ENCODE results near the gene ZIC5.
A peak's percentile ranks its signal among the peaks of the same experiment; 100 is the strongest.

Gene ZIC5

DNA sequence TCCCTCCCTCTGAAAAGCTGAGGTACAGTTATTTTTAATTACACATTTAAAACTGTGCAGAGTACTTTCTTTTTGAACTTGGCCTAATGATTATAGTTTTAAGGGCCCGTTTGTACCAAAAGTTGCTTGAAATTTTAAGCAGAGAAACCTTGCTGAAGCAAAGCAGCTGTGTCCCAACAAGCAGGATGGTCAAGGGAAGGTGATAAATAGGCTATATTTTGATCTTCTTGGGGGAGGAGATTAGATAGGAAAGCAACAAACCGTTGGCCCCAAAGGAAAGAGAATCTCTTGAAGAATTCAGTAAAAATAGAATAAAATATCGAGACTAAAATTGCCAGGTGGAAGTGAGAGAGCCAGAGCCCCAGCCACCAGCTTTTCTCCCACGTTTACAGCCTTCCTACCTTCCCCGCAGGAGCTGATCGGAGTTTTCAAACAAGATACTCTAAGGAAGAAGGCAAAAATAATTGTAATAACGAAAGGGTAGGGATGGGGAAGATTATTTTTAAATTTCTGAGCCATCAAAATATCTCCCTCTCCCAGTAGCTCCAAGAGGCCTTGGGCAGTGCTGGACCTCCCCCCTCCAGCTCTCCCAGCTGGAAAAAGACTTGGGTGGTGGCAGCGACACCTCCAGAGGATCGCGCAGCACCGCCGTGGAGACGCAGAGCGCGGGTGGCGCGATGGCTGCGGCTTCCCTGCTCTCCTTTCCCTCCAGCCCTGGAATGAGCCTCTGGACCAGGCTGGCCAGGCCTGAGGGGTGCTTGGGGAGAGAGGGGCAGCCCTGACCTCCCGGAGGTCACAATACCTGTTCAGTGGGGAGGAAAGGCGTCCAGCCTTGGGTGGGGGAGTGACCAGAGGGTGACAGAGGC is 15.8 kb upstream of the ZIC5 start:
- DNase-seq, result no peak

GRCh38 chr13:99986741-99987140 is 15.2 kb upstream of the ZIC5 start:
- no peak for DNase-seq

GRCh38 chr13:99985886-99986527 is 14.4 kb upstream of the ZIC5 start:
- DNase-seq, result no peak

DNA sequence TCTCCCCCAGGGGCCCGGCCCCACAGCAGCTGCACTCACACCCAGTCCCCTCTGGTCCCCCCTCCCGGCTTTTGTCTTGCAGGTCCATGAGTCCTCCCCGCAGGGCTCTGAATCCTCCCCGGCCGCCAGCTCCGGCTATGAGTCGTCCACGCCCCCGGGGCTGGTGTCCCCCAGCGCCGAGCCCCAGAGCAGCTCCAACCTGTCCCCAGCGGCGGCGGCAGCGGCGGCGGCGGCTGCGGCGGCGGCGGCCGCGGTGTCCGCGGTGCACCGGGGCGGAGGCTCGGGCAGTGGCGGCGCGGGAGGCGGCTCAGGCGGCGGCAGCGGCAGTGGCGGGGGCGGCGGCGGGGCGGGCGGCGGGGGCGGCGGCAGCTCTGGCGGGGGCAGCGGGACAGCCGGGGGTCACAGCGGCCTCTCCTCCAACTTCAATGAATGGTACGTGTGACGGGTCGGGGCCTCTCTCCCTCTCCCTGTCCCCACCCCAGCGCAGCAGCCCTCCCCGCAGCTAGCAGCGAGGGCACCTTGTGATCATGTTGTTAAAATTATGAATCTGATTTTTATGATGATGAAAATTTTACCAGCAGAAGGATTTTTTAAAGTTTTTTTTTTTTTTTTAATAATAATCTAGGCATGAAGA is 13.8 kb upstream of the ZIC5 start:
- no peak for DNase-seq

DNA sequence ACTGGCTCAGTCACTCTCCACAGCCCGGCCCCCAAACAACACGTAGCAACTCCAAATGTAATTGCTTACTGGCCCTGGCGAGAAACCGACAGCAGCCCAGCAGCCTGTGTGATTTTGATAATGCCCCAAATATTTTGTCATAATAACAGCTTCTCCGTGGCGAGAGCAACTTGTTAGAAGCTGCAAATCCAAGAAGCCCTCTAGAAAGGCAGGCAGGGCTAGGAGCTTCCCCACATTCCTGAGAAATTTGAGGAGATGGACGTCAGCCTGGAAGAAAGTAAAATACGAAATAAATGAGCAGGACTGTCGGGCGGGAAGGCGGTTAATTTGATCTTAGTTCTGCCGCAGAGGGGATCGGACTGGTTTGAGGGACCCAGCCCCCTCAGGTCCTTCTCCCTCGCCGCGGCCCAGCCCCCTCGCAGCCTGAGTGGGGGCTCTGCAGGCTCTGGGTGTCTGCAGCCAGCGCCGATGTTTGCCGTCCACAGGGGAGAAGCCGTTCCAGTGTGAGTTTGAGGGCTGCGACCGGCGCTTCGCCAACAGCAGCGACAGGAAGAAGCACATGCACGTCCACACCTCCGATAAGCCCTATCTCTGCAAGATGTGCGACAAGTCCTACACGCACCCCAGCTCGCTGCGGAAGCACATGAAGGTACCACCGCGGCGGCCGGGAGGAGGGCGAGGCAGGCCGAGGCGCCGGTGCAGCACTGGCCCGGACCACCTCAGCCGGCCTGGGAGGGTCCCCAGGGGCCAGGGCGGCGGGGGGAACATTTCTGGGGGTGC is 13.1 kb upstream of the ZIC5 start:
- DNase-seq, result peak; percentile 35

- peak; percentile 8 for DNase-seq
Measured at GRCh38 chr13:99983499-99984401, 12.2 kb upstream of the ZIC5 start.

GRCh38 chr13:99982731-99983498 is 11.3 kb upstream of the ZIC5 start:
- DNase-seq, result no peak

DNA sequence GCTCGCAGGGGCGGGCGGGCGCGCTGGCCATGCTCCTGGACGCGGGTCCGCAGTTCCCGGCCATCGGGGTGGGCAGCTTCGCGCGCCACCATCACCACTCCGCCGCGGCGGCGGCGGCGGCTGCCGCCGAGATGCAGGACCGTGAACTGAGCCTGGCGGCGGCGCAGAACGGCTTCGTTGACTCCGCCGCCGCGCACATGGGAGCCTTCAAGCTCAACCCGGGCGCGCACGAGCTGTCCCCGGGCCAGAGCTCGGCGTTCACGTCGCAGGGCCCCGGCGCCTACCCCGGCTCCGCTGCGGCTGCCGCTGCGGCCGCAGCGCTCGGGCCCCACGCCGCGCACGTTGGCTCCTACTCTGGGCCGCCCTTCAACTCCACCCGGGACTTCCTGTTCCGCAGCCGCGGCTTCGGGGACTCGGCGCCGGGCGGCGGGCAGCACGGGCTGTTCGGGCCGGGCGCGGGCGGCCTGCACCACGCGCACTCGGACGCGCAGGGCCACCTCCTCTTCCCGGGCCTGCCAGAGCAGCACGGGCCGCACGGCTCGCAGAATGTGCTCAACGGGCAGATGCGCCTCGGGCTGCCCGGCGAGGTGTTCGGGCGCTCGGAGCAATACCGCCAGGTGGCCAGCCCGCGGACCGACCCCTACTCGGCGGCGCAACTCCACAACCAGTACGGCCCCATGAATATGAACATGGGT is 10.6 kb upstream of the ZIC5 start:
- no peak for DNase-seq

GRCh38 chr13:99981735-99982035 is 10.1 kb upstream of the ZIC5 start, which contains the start of gene ZIC2:
Gene ZIC2, plus strand, starts transcription at chr13:99981784. Its CDS starts 281 bp downstream, at chr13:99982065.
- peak; percentile 65 for DNase-seq

GRCh38 chr13:99980824-99981734 is 9.5 kb upstream of the ZIC5 start:
- DNase-seq, result peak; percentile 65

- peak; percentile 68 for DNase-seq
Measured at GRCh38 chr13:99980201-99980823, 8.7 kb upstream of the ZIC5 start.

GRCh38 chr13:99979453-99980200 is 8.1 kb upstream of the ZIC5 start:
- no peak for DNase-seq

DNA sequence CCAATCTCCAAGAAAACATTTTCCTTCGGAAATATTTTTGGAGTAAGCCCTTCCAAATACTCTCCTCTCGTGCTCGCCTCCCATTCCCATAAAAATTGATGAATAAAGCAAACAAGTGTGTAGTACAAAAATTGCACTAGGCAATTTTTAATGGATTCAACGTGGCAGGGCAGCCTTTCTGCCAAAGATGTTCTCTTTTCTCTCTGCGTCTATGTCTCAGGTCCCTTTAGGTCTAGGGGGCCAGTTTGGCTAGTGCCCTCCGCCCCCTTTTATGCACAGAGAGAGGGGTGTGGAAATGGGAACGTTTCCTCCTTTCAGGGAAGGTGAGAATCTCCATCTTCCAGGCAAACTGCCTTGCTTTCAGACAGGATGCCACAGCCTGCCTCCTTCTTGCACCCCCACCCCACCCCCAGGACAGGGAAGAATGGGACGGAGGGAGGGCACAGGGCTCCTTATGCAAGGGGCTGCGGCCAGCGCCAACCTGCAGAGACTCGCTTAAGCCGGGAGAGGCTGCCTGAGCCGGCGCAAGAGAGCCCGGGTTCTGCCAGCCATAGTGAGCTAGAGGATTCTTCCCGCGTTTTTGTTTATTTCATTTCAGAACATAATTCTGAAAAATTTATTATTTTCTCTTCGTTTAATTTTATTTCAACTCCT is 7.4 kb upstream of the ZIC5 start:
- DNase-seq, result no peak

DNA sequence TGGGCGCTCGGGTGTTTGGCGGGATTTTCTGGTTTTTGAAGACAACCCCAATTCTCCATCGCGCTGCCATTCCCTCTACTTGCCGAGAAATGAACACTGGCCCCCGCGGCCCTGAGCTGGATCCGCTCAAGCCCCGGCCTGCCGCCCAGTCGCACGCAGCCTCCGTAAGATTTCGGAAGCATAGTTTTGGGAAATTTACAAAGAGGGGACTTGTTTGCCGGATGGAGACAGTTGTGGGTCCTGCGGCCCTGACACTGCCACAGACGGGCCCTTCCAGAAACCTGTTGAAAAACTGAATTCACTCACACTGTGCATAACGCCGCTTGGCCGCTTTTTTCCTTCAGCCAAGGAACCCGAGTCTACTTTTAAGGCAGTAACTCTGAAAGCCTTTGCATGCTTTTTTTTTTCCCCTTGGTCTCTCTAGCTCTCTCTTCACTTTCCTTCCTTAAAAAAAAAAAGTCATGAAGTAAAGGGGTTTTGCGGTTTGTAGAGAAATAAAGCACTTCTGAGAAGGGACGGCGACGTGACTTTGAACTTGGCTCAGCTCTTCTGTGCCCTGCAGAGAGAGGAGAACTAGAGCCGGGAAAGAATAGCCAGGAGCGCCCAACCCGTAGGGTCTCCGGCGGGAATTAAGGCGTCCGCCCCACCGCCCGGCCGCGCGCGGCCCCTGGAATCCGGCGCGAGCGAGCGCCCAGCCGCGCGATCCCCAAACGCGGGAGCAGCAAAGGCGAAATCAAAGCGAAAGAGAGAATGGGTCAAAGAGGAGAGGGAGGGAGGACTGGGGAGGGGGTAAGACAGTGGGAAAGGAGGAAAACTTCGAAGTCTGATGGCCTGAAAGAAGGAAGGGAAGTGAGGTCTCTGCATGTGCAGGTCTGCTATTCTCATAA is 6.6 kb upstream of the ZIC5 start:
- DNase-seq, result no peak

DNA sequence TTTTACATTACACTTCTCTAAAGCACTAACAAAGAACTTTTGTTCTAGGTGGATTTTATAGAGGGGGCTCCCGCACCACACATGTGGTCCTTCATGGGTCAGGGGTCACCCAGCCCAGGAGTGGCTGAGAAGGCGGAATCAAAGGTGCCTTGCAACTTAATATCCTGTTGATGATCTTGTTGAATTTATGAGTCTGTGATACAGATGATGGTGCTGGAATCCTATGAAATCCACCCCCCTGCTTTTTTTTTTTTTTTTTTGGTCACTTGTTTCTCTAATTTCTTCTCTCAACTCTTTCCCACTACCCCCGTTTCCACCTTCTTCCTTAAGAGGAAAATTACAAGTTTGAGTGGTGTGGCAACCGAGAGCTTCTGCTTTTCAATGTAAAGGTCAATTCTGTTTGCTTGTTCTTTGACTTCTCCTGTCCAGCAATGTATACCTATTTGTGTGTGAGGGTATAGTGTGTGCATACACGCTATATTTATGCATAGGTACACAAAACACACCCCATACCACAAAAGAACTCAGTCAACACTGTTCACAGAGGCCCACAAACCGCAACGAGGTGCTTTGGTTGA is 5.9 kb upstream of the ZIC5 start:
- no peak for DNase-seq

DNA sequence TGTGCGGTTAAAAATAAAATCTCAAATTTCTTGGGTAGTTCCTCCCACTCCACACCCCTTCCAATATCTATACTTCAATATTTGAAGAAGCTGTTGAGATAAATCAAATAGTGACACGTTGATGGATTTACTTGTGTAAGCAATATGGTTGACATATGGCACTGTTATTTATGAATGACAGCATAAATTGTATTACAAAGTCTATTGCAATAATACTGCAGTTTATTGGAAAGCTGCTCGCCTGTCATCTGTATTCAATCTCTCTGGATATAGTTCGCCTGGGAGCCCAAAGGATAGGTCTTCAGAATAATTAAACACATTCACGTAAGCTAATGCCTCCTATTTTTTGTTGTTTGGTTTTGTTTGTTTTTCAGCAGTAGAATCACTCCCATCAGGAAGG is 5.0 kb upstream of the ZIC5 start:
- DNase-seq, result no peak
